Naive thymus-derived CD4-positive, alpha-beta T cell (primary cell): Measurements from ENCODE around the gene TBC1D4. TPM values are rescaled to one million over a fixed set of nuclear protein-coding genes. Genes with fewer than 3 reads are reported as not detected.

Experiments used
- ATAC-seq: fragments of 150-1000 bp; cut with Tn5 transposase; 2 replicates; pipeline ENCODE4 v1.10.0; 2021; ENCODE audit warnings: mild to moderate bottlenecking, moderate library complexity
- CTCF ChIA-PET: fragments of 350-600 bp; sonication (Branson Sonifier 250); formaldehyde crosslinking; loops from one replicate; lab custom pipeline; 2021; ENCODE audit warnings: antibody characterized with exemption; lab: Charles Lee
- POLR2A ChIA-PET: fragments of 350-600 bp; sonication (Branson Sonifier 250); formaldehyde crosslinking; loops from one replicate; lab custom pipeline; 2021; ENCODE audit warnings: antibody characterized with exemption, inconsistent platforms; lab: Charles Lee
- DNase-seq, 9 donors: peaks; one replicate each; pipeline versions ENCODE4 v3.0.0 to v3.0.0-alpha.2; 2020 to 2022; ENCODE audit warnings: mixed read lengths in 1 of 9
- H3K27ac ChIP-seq: one replicate; pipeline ENCODE4 v1.7.0; 2013; ENCODE audit warnings: mild to moderate bottlenecking, low read depth, low read length, moderate library complexity
- H3K27me3 ChIP-seq, 2 donors: one replicate each; pipeline ENCODE4 v1.7.0; 2013; ENCODE audit warnings: low read length in 2 of 2, mild to moderate bottlenecking in 2 of 2, moderate library complexity in 2 of 2; ENCODE audit not compliant: control insufficient read depth in 2 of 2, insufficient read depth in 2 of 2
- H3K36me3 ChIP-seq, 3 experiments: 1 replicate in 2 of 3; 2 replicates in 1 of 3; pipeline ENCODE4 v1.7.0; 2013; ENCODE audit warnings: low read length in 3 of 3, mild to moderate bottlenecking in 3 of 3, moderate library complexity in 1 of 3; ENCODE audit not compliant: insufficient read depth in 3 of 3, control insufficient read depth in 2 of 3
- H3K4me1 ChIP-seq, 2 donors: one replicate each; pipeline ENCODE4 v1.7.0; 2013; ENCODE audit warnings: low read length in 2 of 2, mild to moderate bottlenecking in 2 of 2, moderate library complexity in 1 of 2; ENCODE audit not compliant: control insufficient read depth in 2 of 2, insufficient read depth in 2 of 2
- H3K4me3 ChIP-seq: 2 replicates; pipeline ENCODE4 v1.7.0; 2013; ENCODE audit warnings: mild to moderate bottlenecking, low read length
- H3K9me3 ChIP-seq, 3 experiments: 1 replicate in 2 of 3; 2 replicates in 1 of 3; pipeline ENCODE4 v1.7.0; 2013; ENCODE audit warnings: low read length in 3 of 3; ENCODE audit not compliant: control insufficient read depth in 2 of 3
- H3K27ac Mint-ChIP-seq, 9 donors: one replicate each; pipeline ENCODE4 v1.8.0; 2020 to 2022; ENCODE audit warnings: mixed read lengths in 9 of 9, mild to moderate bottlenecking in 8 of 9, moderate library complexity in 5 of 9, inconsistent platforms in 2 of 9
- H3K27me3 Mint-ChIP-seq, 5 donors: one replicate each; pipeline ENCODE4 v1.8.0; 2021 to 2022; ENCODE audit warnings: mixed read lengths in 5 of 5, mild to moderate bottlenecking in 1 of 5
- H3K36me3 Mint-ChIP-seq, 5 donors: one replicate each; pipeline ENCODE4 v1.8.0; 2020 to 2022; ENCODE audit warnings: mixed read lengths in 5 of 5, mild to moderate bottlenecking in 3 of 5, inconsistent platforms in 1 of 5
- H3K4me1 Mint-ChIP-seq, 7 donors: one replicate each; pipeline ENCODE4 v1.8.0; 2020 to 2022; ENCODE audit warnings: mixed read lengths in 7 of 7, mild to moderate bottlenecking in 3 of 7, inconsistent platforms in 1 of 7
- H3K4me3 Mint-ChIP-seq, 10 donors: one replicate each; pipeline ENCODE4 v1.8.0; 2020 to 2022; ENCODE audit warnings: mild to moderate bottlenecking in 10 of 10, mixed read lengths in 10 of 10, moderate library complexity in 6 of 10, inconsistent platforms in 2 of 10
- H3K9me3 Mint-ChIP-seq, 11 donors: one replicate each; pipeline ENCODE4 v1.8.0; 2020 to 2022; ENCODE audit warnings: mixed read lengths in 11 of 11, mild to moderate bottlenecking in 4 of 11, inconsistent platforms in 1 of 11, moderate library complexity in 1 of 11
- intact Hi-C, 2 donors: fragments of 100-400 bp; cut with micrococcal nuclease; formaldehyde crosslinking; loops; one replicate each; pipeline ENCODE4 v1.15.1; 2023
- polyA plus RNA-seq, 2 donors: library from polyadenylated mRNA; unstranded; fragments of 300-500 nt; fragmentation: Illumina TruSeq; gene quantifications; one replicate each; pipeline ENCODE4 v1.2.3, GENCODE V29; 2021
- total RNA-seq, 6 experiments: library from RNA in 5 of 6; stranded (reverse) in 5 of 6; gene quantifications; 1 replicate in 5 of 6; 2 replicates in 1 of 6; pipeline ENCODE4 v1.2.3 and lab custom pipeline; 2021 to 2026

TBC1D4 gene
- total and polyA plus RNA-seq, 7 experiments from 2014 or later: 12.4 to 73.8 (median 42.7) TPM

DNA sequence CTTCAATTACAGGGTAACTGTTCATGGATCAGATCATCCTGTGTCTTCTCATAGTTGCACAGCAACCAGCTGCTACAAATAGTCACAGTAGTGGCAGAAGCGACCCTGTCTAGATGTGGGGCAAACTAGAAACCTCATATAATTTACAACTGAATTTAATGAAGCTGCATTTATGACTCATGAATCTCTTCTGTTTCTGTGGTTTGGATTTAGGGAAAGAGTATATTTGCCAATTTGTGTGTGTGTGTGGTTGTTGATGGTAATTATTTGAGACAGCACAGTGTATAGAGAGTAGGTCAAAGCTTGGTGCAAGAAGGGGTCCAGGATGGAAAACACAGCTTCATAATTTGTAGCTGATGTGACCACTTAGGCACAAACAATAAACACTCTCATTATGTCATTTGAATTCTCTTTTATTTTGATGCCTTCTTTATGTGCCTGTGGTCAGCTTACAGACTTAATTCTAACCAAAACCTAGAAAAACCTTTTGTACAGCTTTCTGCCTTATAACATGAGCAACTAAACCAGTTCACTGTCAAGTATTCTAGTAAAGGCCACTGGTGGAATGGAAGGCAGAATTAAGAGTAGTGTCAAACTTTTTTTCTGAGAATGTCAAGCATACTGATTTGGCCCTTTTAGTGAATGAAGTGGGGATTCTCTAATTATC, 218.1 kb downstream of the TBC1D4 start:
- Mint-ChIP-seq H3K4me3 (no peak overlapping the region), H3K27ac (peak overlapping the region in 2 of 9 donors; percentile 2 to 17), H3K4me1 (no peaks in the 10 kb centered on the region), H3K36me3 (no peaks in the 10 kb centered on the region), H3K27me3 (no peaks in the 10 kb centered on the region), H3K9me3 (no peaks in the 10 kb centered on the region)
- Histone ChIP-seq H3K9me3 (no peaks in the 10 kb centered on the region), H3K36me3 (no peaks in the 10 kb centered on the region), H3K27ac (no peak overlapping the region), H3K4me1 (no peaks in the 10 kb centered on the region), H3K4me3 (no peak overlapping the region), H3K27me3 (no peaks in the 10 kb centered on the region)
- ChIA-PET POLR2A (no interaction called here), CTCF (no interaction called here)
- intact Hi-C loops: no loop called here
- ATAC-seq (no peak), DNase-seq (no peak)

DNA sequence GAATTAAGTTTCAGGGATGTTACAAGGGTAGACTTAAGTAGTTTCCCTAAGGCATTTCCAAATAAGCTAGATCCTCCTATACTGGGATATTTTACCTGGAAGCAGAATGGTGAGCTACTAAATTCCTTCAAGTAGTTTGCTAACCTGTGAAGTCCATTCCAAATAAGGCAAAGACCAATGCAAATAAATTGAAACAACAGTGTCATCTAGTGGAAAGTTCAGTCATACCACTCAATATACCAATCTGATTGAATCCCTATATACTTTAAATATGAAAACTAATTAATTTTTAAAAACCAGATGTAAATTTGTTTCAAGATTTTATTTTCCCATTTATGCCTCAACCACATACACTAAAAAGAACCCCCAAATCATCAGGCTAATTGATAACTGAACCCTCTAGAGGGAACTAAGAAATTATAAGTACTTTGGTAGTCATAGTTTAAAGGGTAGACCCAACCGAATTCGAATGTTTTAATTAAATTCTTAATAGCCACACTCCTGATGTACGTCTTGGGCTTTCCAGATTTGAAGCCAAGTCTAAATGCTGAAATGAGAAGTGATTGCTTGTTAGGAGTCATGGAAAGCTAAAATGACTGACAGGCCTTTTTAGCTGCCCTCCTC, 223.7 kb downstream of the TBC1D4 start:
- Histone ChIP-seq H3K4me3 (no peak overlapping the region), H3K27me3 (no peaks in the 10 kb centered on the region), H3K36me3 (no peaks in the 10 kb centered on the region), H3K4me1 (no peaks in the 10 kb centered on the region), H3K27ac (no peak overlapping the region), H3K9me3 (no peaks in the 10 kb centered on the region)
- Mint-ChIP-seq H3K27ac (no peak overlapping the region), H3K9me3 (no peaks in the 10 kb centered on the region), H3K36me3 (no peaks in the 10 kb centered on the region), H3K4me1 (no peaks in the 10 kb centered on the region), H3K4me3 (no peak overlapping the region), H3K27me3 (peaks cover 3 to 31% (median 8%) of the 10 kb centered on the region in 5 donors)
- ATAC-seq (no peak), DNase-seq (peak in 5 of 9 donors; percentile 5 to 24 (median 15))
- intact Hi-C loops: no loop called here
- CTCF ChIA-PET: no interaction called here
- POLR2A ChIA-PET: no interaction called here

- Histone ChIP-seq H3K4me1 (no peaks in the 10 kb centered on the region), H3K27ac (no peak overlapping the region), H3K36me3 (no peaks in the 10 kb centered on the region), H3K27me3 (no peaks in the 10 kb centered on the region), H3K4me3 (no peak overlapping the region), H3K9me3 (no peaks in the 10 kb centered on the region)
- peaks cover 8 to 37% (median 12%) of the 10 kb centered on the region in 5 donors for H3K27me3 Mint-ChIP-seq
- H3K27ac Mint-ChIP-seq: no peak overlapping the region
- POLR2A ChIA-PET: no interaction called here
- H3K36me3 Mint-ChIP-seq: no peaks in the 10 kb centered on the region
- H3K4me1 Mint-ChIP-seq: no peaks in the 10 kb centered on the region
- no peak overlapping the region for H3K4me3 Mint-ChIP-seq
- intact Hi-C loops: no loop called here
- ATAC-seq (no peak), DNase-seq (no peak)
- CTCF ChIA-PET: interaction anchor here (0.5 kb wide), 1 partner anchor 64 kb away, joined by 3 read pairs; no protein-coding TSS in a partner anchor
- no peaks in the 10 kb centered on the region for H3K9me3 Mint-ChIP-seq
Observed at GRCh38 chr13:75256922-75257321, 225.0 kb downstream of the TBC1D4 start.

DNA sequence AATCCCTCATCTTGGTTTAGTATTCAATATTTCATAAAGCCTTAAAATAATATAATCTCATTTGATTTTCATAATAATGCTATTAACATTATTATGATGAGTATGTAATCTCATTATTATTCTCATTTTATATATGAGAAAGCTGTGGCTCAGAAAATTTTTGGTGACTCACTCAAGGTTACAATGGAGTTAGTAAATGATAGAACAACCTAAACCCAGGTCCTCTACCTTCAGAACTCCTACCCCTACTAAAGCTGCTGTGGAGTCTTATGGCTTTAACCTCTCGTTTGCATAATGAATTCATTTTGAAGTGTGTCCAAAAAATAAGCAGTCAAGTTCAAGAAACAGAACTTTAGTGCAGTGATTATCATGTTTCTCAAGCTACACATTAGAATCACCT, 226.3 kb downstream of the TBC1D4 start:
- peaks cover 12 to 37% (median 18%) of the 10 kb centered on the region in 5 donors for H3K27me3 Mint-ChIP-seq
- H3K9me3 Mint-ChIP-seq: no peaks in the 10 kb centered on the region
- H3K36me3 ChIP-seq: no peaks in the 10 kb centered on the region
- H3K4me1 Mint-ChIP-seq: no peaks in the 10 kb centered on the region
- H3K9me3 ChIP-seq: no peaks in the 10 kb centered on the region
- H3K4me1 ChIP-seq: no peaks in the 10 kb centered on the region
- ATAC-seq (no peak), DNase-seq (no peak)
- POLR2A ChIA-PET: no interaction called here
- CTCF ChIA-PET: no interaction called here
- intact Hi-C loops: no loop called here
- no peak overlapping the region for H3K4me3 Mint-ChIP-seq
- no peaks in the 10 kb centered on the region for H3K27me3 ChIP-seq
- H3K36me3 Mint-ChIP-seq: no peaks in the 10 kb centered on the region
- no peak overlapping the region for H3K27ac Mint-ChIP-seq
- H3K4me3 ChIP-seq: no peak overlapping the region
- H3K27ac ChIP-seq: no peak overlapping the region

DNA sequence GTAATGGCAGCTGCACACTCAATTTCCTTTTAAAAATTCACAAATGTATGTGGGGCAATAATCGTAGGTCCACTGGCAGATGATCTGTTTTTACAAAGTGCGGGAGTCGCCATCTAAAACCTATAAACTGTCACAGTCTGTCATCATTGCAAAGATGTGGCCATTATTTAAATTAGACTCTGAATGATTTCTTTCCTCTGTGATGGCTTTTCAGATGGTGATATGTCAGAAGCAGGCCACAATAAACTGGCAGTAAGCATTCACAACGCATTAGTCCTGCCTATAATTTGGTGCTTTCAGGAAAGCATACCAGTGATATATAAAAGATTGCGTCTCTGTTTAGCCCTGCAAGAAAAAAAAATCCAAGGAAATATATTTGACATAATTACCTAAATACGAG, 226.8 kb downstream of the TBC1D4 start:
- Mint-ChIP-seq H3K27me3 (peaks cover 12 to 40% (median 18%) of the 10 kb centered on the region in 5 donors), H3K4me1 (no peaks in the 10 kb centered on the region), H3K36me3 (no peaks in the 10 kb centered on the region), H3K9me3 (no peaks in the 10 kb centered on the region), H3K4me3 (no peak overlapping the region), H3K27ac (no peak overlapping the region)
- Histone ChIP-seq H3K36me3 (no peaks in the 10 kb centered on the region), H3K27ac (no peak overlapping the region), H3K9me3 (no peaks in the 10 kb centered on the region), H3K4me1 (no peaks in the 10 kb centered on the region), H3K4me3 (no peak overlapping the region), H3K27me3 (no peaks in the 10 kb centered on the region)
- ChIA-PET POLR2A (no interaction called here), CTCF (no interaction called here)
- ATAC-seq (no peak), DNase-seq (no peak)
- intact Hi-C loops: no loop called here

DNA sequence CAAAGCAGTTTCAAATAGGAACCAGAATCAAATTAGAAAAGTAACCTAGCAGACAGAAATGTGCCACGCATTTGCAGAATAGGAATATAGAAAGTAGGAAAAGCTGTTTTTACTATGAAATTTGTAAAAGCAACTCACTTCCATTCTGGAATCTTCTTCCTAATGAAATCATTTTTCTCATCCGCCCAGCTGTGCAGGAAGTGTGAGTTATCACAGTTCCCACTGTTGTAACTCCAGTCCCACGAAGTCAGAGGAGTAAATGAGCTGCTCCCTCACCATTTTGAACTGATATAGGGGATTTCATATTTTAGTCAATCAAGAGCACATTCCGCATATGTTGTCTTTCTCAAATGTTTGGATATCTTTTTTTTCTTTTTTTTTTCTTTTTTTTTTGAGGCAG, 230.8 kb downstream of the TBC1D4 start:
- CTCF ChIA-PET: no interaction called here
- intact Hi-C loops: no loop called here

More for the DNA sequence above, 230.8 kb downstream of the TBC1D4 start:
- H3K9me3 ChIP-seq: no peaks in the 10 kb centered on the region
- DNase-seq (no peak), ATAC-seq (no peak)
- no peak overlapping the region for H3K27ac ChIP-seq
- H3K36me3 Mint-ChIP-seq: no peaks in the 10 kb centered on the region
- H3K4me1 ChIP-seq: no peaks in the 10 kb centered on the region
- no peak overlapping the region for H3K27ac Mint-ChIP-seq
- peaks cover 0 to 4% (median 0%) of the 10 kb centered on the region in 11 donors for H3K9me3 Mint-ChIP-seq
- no peaks in the 10 kb centered on the region for H3K36me3 ChIP-seq
- no peaks in the 10 kb centered on the region for H3K27me3 ChIP-seq
- no peak overlapping the region for H3K4me3 ChIP-seq
- H3K4me3 Mint-ChIP-seq: no peak overlapping the region
- POLR2A ChIA-PET: no interaction called here
- H3K27me3 Mint-ChIP-seq: peaks cover 12 to 36% (median 19%) of the 10 kb centered on the region in 5 donors
- no peaks in the 10 kb centered on the region for H3K4me1 Mint-ChIP-seq
